Prostate gland (tissue), 2 donors: ENCODE measurements around the gene AGAP9. TPM values are rescaled to one million over a fixed set of nuclear protein-coding genes. Genes with fewer than 3 reads are reported as not detected.
"Not testable (repeated sequence)": the region's sequence is repeated elsewhere in the genome, so short reads cannot be mapped to it uniquely, and the experiment has no call there.

Experiments used
- DNase-seq: peaks from one replicate; pipeline ENCODE4 v3.0.0-alpha.2; 2019; ENCODE audit warnings: low spot score
- H3K27ac ChIP-seq, 2 donors: fragments of 200-600 bp; sonication (generic); 2 replicates each; pipeline ENCODE4 v1.5.1; 2017 to 2019
- H3K27me3 ChIP-seq: fragments of 200-600 bp; sonication (generic); replicated peaks from 2 replicates; pipeline ENCODE4 v1.5.1; 2019; ENCODE audit not compliant: insufficient read depth
- H3K36me3 ChIP-seq, 2 donors: fragments of 200-600 bp; sonication (generic); 1 replicate in 1 of 2; 2 replicates in 1 of 2; pipeline versions ENCODE4 v1.5.1 to v1.8.1; 2017 to 2019
- H3K4me1 ChIP-seq: fragments of 200-600 bp; sonication (generic); replicated peaks from 2 replicates; pipeline ENCODE4 v1.5.1; 2019
- H3K4me3 ChIP-seq, 2 donors: fragments of 200-600 bp; sonication (generic); 2 replicates each; pipeline ENCODE4 v1.5.1; 2017 to 2019
- H3K9me3 ChIP-seq: fragments of 200-600 bp; sonication (generic); 2 replicates; pipeline ENCODE4 v1.5.1; 2017
- CTCF ChIP-seq, 4 experiments: fragments of 200-600 bp in 2 of 4; fragments of 450-650 bp in 2 of 4; sonication (generic) in 2 of 4; IDR thresholded peaks; 1 replicate in 3 of 4; 2 replicates in 1 of 4; pipeline ENCODE4 v1.5.1; 2016 to 2019; ENCODE audit warnings: antibody characterized with exemption in 4 of 4, mild to moderate bottlenecking in 2 of 4, moderate library complexity in 2 of 4
- POLR2A ChIP-seq: fragments of 450-650 bp; IDR thresholded peaks from one replicate; pipeline ENCODE4 v1.6.1; 2016; ENCODE audit warnings: antibody characterized with exemption, mild to moderate bottlenecking
- POLR2AphosphoS5 ChIP-seq: sonication (generic); formaldehyde crosslinking; IDR thresholded peaks from one replicate; pipeline ENCODE4 v1.6.1; 2017; ENCODE audit warnings: antibody characterized with exemption
- WGBS: methylation state at CpG from one replicate; pipeline ENCODE4 v1.1.5; 2018; 5-methylcytosine and 5-hydroxymethylcytosine counted together
- intact Hi-C: fragments of 100-400 bp; cut with DNase I; formaldehyde crosslinking; loops from one replicate; pipeline ENCODE4 v1.14.2; 2022
- total RNA-seq, 2 donors: library from RNA; depleted of rRNA; stranded (reverse); fragments of >200 nt; gene quantifications; one replicate each; pipeline ENCODE4 v1.1.0, GENCODE V29; 2016

AGAP9 gene
- total RNA-seq, 2 donors from 2014 or later = 6.8 to 9.5 TPM

GRCh38 chr10:47467458-47467857, 56.0 kb downstream of the AGAP9 start:
- H3K9me3 ChIP-seq, H3K4me1 ChIP-seq, DNase-seq, H3K4me3 ChIP-seq, H3K27me3 ChIP-seq, H3K27ac ChIP-seq, intact Hi-C loops, H3K36me3 ChIP-seq: not testable (repeated sequence)
- 98% methylated on average over 4 of the region's 5 CpGs for WGBS

- DNase-seq = not testable (repeated sequence)
- WGBS = 80% methylated on average over 14 of the region's 14 CpGs
These were observed 58.1 kb downstream of the AGAP9 start for GRCh38 chr10:47465216-47465917.

GRCh38 chr10:47462577-47463358, 60.7 kb downstream of the AGAP9 start:
- H3K4me3 ChIP-seq, H3K36me3 ChIP-seq, intact Hi-C loops, H3K9me3 ChIP-seq, H3K4me1 ChIP-seq, H3K27ac ChIP-seq, H3K27me3 ChIP-seq, DNase-seq: not testable (repeated sequence)
- WGBS = no CpG with 5 or more reads among the region's 9 CpGs

More at GRCh38 chr10:47465216-47465917, 58.1 kb downstream of the AGAP9 start:
- intact Hi-C loops, H3K4me3 ChIP-seq, H3K9me3 ChIP-seq, H3K27me3 ChIP-seq, H3K27ac ChIP-seq, H3K36me3 ChIP-seq, H3K4me1 ChIP-seq: not testable (repeated sequence)

GRCh38 chr10:47461261-47461687, 62.2 kb downstream of the AGAP9 start:
- intact Hi-C loops, H3K27me3 ChIP-seq, H3K4me1 ChIP-seq, H3K27ac ChIP-seq, H3K4me3 ChIP-seq, H3K9me3 ChIP-seq, H3K36me3 ChIP-seq: not testable (repeated sequence)
- 0% methylated on average over 5 of the region's 37 CpGs for WGBS
- peak in 1 of 4 experiments; percentile 21 for TF ChIP-seq CTCF (IDR thresholded peaks at IDR 0.05)
- DNase-seq = peak; percentile 32

- Histone ChIP-seq H3K9me3 (no peaks in the 10 kb centered on the region), H3K36me3 (no peaks in the 10 kb centered on the region), H3K4me3 (no peak overlapping the region), H3K4me1 (no peaks in the 10 kb centered on the region), H3K27ac (no peak overlapping the region), H3K27me3 (no peaks in the 10 kb centered on the region)
- intact Hi-C loops = no loop called here
- TF ChIP-seq POLR2AphosphoS5 (no peak), CTCF (IDR thresholded peaks at IDR 0.05) (no peak), POLR2A (no peak)
- WGBS = 83% methylated on average over 4 of the region's 4 CpGs
- no peak for DNase-seq
These were observed 64.8 kb downstream of the AGAP9 start for GRCh38 chr10:47458466-47459154.

- H3K9me3 ChIP-seq = no peaks in the 10 kb centered on the region
- no peak overlapping the region for H3K27ac ChIP-seq
- no peak for TF ChIP-seq CTCF (IDR thresholded peaks at IDR 0.05)
- TF ChIP-seq POLR2A = no peak
- TF ChIP-seq POLR2AphosphoS5 = no peak
- no peak for DNase-seq
- H3K4me3 ChIP-seq = no peak overlapping the region
- intact Hi-C loops = no loop called here
- H3K4me1 ChIP-seq = no peaks in the 10 kb centered on the region
- H3K27me3 ChIP-seq = no peaks in the 10 kb centered on the region
- 94% methylated on average over 1 of the region's 1 CpG for WGBS
- H3K36me3 ChIP-seq = no peaks in the 10 kb centered on the region
These were observed 65.6 kb downstream of the AGAP9 start for GRCh38 chr10:47457826-47458225.
